Natural killer cell treated with Interleukin-12 subunit alpha and Interleukin-12 subunit beta and Interleukin-15 and Interleukin-18, amount 100 ng/mL, for 72 hours (primary cell): ENCODE results near the gene NTMT2. TPM values are rescaled to one million over a fixed set of nuclear protein-coding genes. Genes with fewer than 3 reads are reported as not detected.
A peak's percentile ranks its signal among the peaks of the same experiment; 100 is the strongest.
"Not testable (repeated sequence)": the region's sequence is repeated elsewhere in the genome, so short reads cannot be mapped to it uniquely, and the experiment has no call there.

ENCODE experiments used
- ATAC-seq, 2 donors: fragments of 150-1000 bp; cut with Tn5 transposase in 1 of 2; sonication (Bioruptor Pico), chemical (Tn5 transposase) in 1 of 2; 2 replicates each; pipeline ENCODE4 v1.10.0; 2021
- DNase-seq: peaks from one replicate; pipeline ENCODE4 v3.0.0; 2022; ENCODE audit warnings: low spot score
- H3K27ac Mint-ChIP-seq, 2 donors: 1 replicate in 1 of 2; 2 replicates in 1 of 2; pipeline ENCODE4 v1.8.0; 2022; ENCODE audit warnings: mixed read lengths in 2 of 2, mild to moderate bottlenecking in 1 of 2, moderate library complexity in 1 of 2
- H3K27me3 Mint-ChIP-seq, 2 donors: 1 replicate in 1 of 2; 2 replicates in 1 of 2; pipeline ENCODE4 v1.8.0; 2022; ENCODE audit warnings: mixed read lengths in 2 of 2
- H3K36me3 Mint-ChIP-seq: one replicate; pipeline ENCODE4 v1.8.0; 2022; ENCODE audit warnings: mixed read lengths
- H3K4me1 Mint-ChIP-seq, 2 donors: 1 replicate in 1 of 2; 2 replicates in 1 of 2; pipeline ENCODE4 v1.8.0; 2022; ENCODE audit warnings: low read depth in 2 of 2, mixed read lengths in 2 of 2, mild to moderate bottlenecking in 1 of 2
- H3K4me3 Mint-ChIP-seq: one replicate; pipeline ENCODE4 v1.8.0; 2022; ENCODE audit warnings: mixed read lengths
- H3K9me3 Mint-ChIP-seq: 2 replicates; pipeline ENCODE4 v1.8.0; 2022; ENCODE audit warnings: mixed read lengths
- total RNA-seq, 2 donors: library from RNA; stranded (reverse); gene quantifications; one replicate each; pipeline ENCODE4 v1.2.3, GENCODE V29; 2022

Gene NTMT2
- total RNA-seq: not detected

GRCh38 chr1:170145770-170146676 lies at the start of gene NTMT2:
NTMT2 (plus strand) TSS chr1:170145959; CDS start chr1:170146108, 149 bp downstream.
- no peaks in the 10 kb centered on the region for H3K4me1 Mint-ChIP-seq
- H3K36me3 Mint-ChIP-seq: peaks cover 5% of the 10 kb centered on the region
- DNase-seq: no peak
- no peak within 1 kb of the TSS for H3K4me3 Mint-ChIP-seq
- no peak within 1 kb of the TSS for H3K27ac Mint-ChIP-seq
- H3K27me3 Mint-ChIP-seq: peaks cover 23 to 35% of the 10 kb centered on the region in 2 donors
- ATAC-seq: no peak
- H3K9me3 Mint-ChIP-seq: peaks cover 7% of the 10 kb centered on the region

GRCh38 chr1:170095976-170096748 lies 49.6 kb upstream of the NTMT2 start:
- H3K4me3 Mint-ChIP-seq: no peak overlapping the region
- no peaks in the 10 kb centered on the region for H3K36me3 Mint-ChIP-seq
- no peak for ATAC-seq

GRCh38 chr1:170096806-170097340 lies 48.9 kb upstream of the NTMT2 start:
- no peak overlapping the region for H3K27ac Mint-ChIP-seq
- ATAC-seq (no peak), DNase-seq (no peak)
- H3K4me1 Mint-ChIP-seq: no peaks in the 10 kb centered on the region
- peaks cover 4% of the 10 kb centered on the region for H3K9me3 Mint-ChIP-seq
- no peaks in the 10 kb centered on the region for H3K36me3 Mint-ChIP-seq
- H3K27me3 Mint-ChIP-seq: peaks cover 29 to 51% of the 10 kb centered on the region in 2 donors
- no peak overlapping the region for H3K4me3 Mint-ChIP-seq

More at GRCh38 chr1:170095976-170096748, 49.6 kb upstream of the NTMT2 start:
- peaks cover 32 to 46% of the 10 kb centered on the region in 2 donors for H3K27me3 Mint-ChIP-seq
- no peak for DNase-seq
- no peaks in the 10 kb centered on the region for H3K4me1 Mint-ChIP-seq
- H3K27ac Mint-ChIP-seq: no peak overlapping the region
- peaks cover 4% of the 10 kb centered on the region for H3K9me3 Mint-ChIP-seq

- Mint-ChIP-seq H3K36me3 (no peaks in the 10 kb centered on the region), H3K27ac (no peak overlapping the region), H3K9me3 (peaks cover 4% of the 10 kb centered on the region), H3K4me3 (no peak overlapping the region), H3K27me3 (peaks cover 29 to 58% of the 10 kb centered on the region in 2 donors), H3K4me1 (no peaks in the 10 kb centered on the region)
- ATAC-seq (no peak), DNase-seq (no peak)
Observed at GRCh38 chr1:170097449-170097948, 48.3 kb upstream of the NTMT2 start.

GRCh38 chr1:170113140-170113539 lies 32.6 kb upstream of the NTMT2 start:
- not testable (repeated sequence) for H3K27ac Mint-ChIP-seq, H3K4me3 Mint-ChIP-seq, H3K4me1 Mint-ChIP-seq, ATAC-seq, DNase-seq, H3K9me3 Mint-ChIP-seq
- Mint-ChIP-seq H3K27me3 (peaks cover 21% of the 10 kb centered on the region in 2 donors), H3K36me3 (peaks cover 16% of the 10 kb centered on the region)

- no peaks in the 10 kb centered on the region for H3K9me3 Mint-ChIP-seq
- H3K27ac Mint-ChIP-seq: no peak overlapping the region
- DNase-seq (no peak), ATAC-seq (no peak)
- H3K4me1 Mint-ChIP-seq: no peaks in the 10 kb centered on the region
- peaks cover 16% of the 10 kb centered on the region for H3K36me3 Mint-ChIP-seq
- H3K27me3 Mint-ChIP-seq: peaks cover 36 to 38% of the 10 kb centered on the region in 2 donors
- H3K4me3 Mint-ChIP-seq: no peak overlapping the region
Observed at GRCh38 chr1:170114906-170115305, 30.9 kb upstream of the NTMT2 start.

DNA sequence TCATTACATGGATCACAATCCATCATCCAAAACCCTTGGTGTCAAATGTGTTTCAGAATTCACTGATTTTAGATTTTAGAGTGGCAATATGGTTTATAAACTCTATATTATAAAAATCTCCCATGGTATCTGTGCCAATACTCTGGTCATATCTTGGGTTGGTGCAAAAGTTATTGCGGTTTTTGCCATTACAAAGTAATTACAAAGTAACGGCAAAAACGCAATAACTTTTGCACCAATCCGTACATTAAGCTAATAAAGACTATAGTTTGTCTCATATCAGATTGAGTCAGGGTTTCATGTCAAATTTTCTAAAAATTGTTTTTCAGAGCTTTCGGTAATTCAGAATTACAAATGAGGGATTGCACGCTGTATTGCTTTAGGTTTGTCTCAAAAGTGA lies 23.4 kb upstream of the NTMT2 start:
- Mint-ChIP-seq H3K4me1 (no peaks in the 10 kb centered on the region), H3K36me3 (peaks cover 7% of the 10 kb centered on the region), H3K9me3 (no peaks in the 10 kb centered on the region), H3K27ac (no peak overlapping the region), H3K27me3 (peaks cover 24 to 37% of the 10 kb centered on the region in 2 donors), H3K4me3 (no peak overlapping the region)
- DNase-seq (no peak), ATAC-seq (no peak)

DNA sequence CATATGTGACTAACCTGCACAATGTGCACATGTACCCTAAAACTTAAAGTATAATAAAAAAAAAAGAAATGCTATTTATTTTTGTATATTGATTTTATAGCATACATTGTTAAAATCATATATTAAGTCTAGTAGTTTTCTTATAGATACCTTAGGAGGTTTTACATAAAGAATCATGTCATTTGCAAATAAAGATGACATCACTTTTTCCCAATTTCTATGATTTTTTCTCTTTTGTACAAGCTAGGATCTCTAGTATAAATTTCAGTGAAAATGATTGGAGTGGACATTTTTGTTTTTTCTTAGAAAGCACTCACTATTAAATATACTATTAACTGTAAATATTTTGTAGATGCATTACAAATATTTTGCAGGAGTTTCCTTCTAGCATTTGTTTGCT lies 20.5 kb upstream of the NTMT2 start:
- no peak overlapping the region for H3K4me3 Mint-ChIP-seq

GRCh38 chr1:170126696-170127095 lies 19.1 kb upstream of the NTMT2 start:
- peak; percentile 32 to 72 for ATAC-seq
- H3K4me1 Mint-ChIP-seq: no peaks in the 10 kb centered on the region
- no peak overlapping the region for H3K27ac Mint-ChIP-seq
- no peaks in the 10 kb centered on the region for H3K9me3 Mint-ChIP-seq
- DNase-seq: no peak
- H3K27me3 Mint-ChIP-seq: peaks cover 14 to 16% of the 10 kb centered on the region in 2 donors
- H3K36me3 Mint-ChIP-seq: peaks cover 7% of the 10 kb centered on the region
- no peak overlapping the region for H3K4me3 Mint-ChIP-seq

More for the DNA sequence above, 20.5 kb upstream of the NTMT2 start:
- DNase-seq (no peak), ATAC-seq (no peak)
- H3K27ac Mint-ChIP-seq: no peak overlapping the region
- H3K4me1 Mint-ChIP-seq: no peaks in the 10 kb centered on the region
- peaks cover 7% of the 10 kb centered on the region for H3K36me3 Mint-ChIP-seq
- H3K9me3 Mint-ChIP-seq: no peaks in the 10 kb centered on the region
- H3K27me3 Mint-ChIP-seq: peaks cover 9 to 15% of the 10 kb centered on the region in 2 donors

GRCh38 chr1:170131450-170131849 lies 14.3 kb upstream of the NTMT2 start:
- Mint-ChIP-seq H3K27me3 (peaks cover 11 to 12% of the 10 kb centered on the region in 2 donors), H3K36me3 (no peaks in the 10 kb centered on the region), H3K4me3 (no peak overlapping the region), H3K4me1 (no peaks in the 10 kb centered on the region), H3K9me3 (no peaks in the 10 kb centered on the region), H3K27ac (no peak overlapping the region)
- DNase-seq (no peak), ATAC-seq (no peak)

- peaks cover 13 to 14% of the 10 kb centered on the region in 2 donors for H3K27me3 Mint-ChIP-seq
- H3K27ac Mint-ChIP-seq: no peak overlapping the region
- ATAC-seq (no peak), DNase-seq (no peak)
- no peaks in the 10 kb centered on the region for H3K4me1 Mint-ChIP-seq
- H3K36me3 Mint-ChIP-seq: no peaks in the 10 kb centered on the region
- H3K4me3 Mint-ChIP-seq: no peak overlapping the region
- H3K9me3 Mint-ChIP-seq: peaks cover 2% of the 10 kb centered on the region
Observed at GRCh38 chr1:170131984-170132383, 13.8 kb upstream of the NTMT2 start.

GRCh38 chr1:170133766-170134495 lies 11.8 kb upstream of the NTMT2 start:
- H3K27ac Mint-ChIP-seq: no peak overlapping the region
- H3K4me3 Mint-ChIP-seq: no peak overlapping the region
- H3K4me1 Mint-ChIP-seq: no peaks in the 10 kb centered on the region
- no peak for DNase-seq
- no peak for ATAC-seq
- H3K36me3 Mint-ChIP-seq: no peaks in the 10 kb centered on the region
- peaks cover 18 to 34% of the 10 kb centered on the region in 2 donors for H3K27me3 Mint-ChIP-seq
- H3K9me3 Mint-ChIP-seq: peaks cover 3% of the 10 kb centered on the region

- ATAC-seq (no peak), DNase-seq (no peak)
- Mint-ChIP-seq H3K27me3 (peaks cover 19 to 40% of the 10 kb centered on the region in 2 donors), H3K4me1 (no peaks in the 10 kb centered on the region), H3K36me3 (no peaks in the 10 kb centered on the region), H3K4me3 (no peak overlapping the region), H3K27ac (no peak overlapping the region), H3K9me3 (peaks cover 3% of the 10 kb centered on the region)
Observed at GRCh38 chr1:170134521-170134920, 11.2 kb upstream of the NTMT2 start.
